PFSK-1 (cell line): ENCODE data around the gene CDC42EP3.

Source experiments
- POLR2AphosphoS5 ChIP-seq: IDR thresholded peaks from 2 replicates; pipeline ENCODE4 v1.6.1; 2012; ENCODE audit warnings: low read depth, mild to moderate bottlenecking, control low read depth, low read length, moderate library complexity
- SIN3A ChIP-seq: IDR thresholded peaks from 2 replicates; pipeline ENCODE4 v1.6.1; 2012; ENCODE audit warnings: mild to moderate bottlenecking, low read length, moderate library complexity, borderline replicate concordance; ENCODE audit not compliant: insufficient read depth
- TAF1 ChIP-seq: IDR thresholded peaks from 2 replicates; pipeline ENCODE4 v1.6.1; 2012; ENCODE audit warnings: low read length, control low read depth, borderline replicate concordance; ENCODE audit not compliant: insufficient read depth
- TF ChIP-seq, protein P1 (sequence below), 2 experiments: IDR thresholded peaks; 2 replicates each; pipeline versions ENCODE4 v1.6.1 to v1.8.0; 2011 to 2012; ENCODE audit warnings: low read depth in 2 of 2, low read length in 2 of 2, control low read depth in 1 of 2, inconsistent platforms in 1 of 2, mild to moderate bottlenecking in 1 of 2, moderate library complexity in 1 of 2; ENCODE audit not compliant: insufficient read depth in 1 of 2

DNA sequence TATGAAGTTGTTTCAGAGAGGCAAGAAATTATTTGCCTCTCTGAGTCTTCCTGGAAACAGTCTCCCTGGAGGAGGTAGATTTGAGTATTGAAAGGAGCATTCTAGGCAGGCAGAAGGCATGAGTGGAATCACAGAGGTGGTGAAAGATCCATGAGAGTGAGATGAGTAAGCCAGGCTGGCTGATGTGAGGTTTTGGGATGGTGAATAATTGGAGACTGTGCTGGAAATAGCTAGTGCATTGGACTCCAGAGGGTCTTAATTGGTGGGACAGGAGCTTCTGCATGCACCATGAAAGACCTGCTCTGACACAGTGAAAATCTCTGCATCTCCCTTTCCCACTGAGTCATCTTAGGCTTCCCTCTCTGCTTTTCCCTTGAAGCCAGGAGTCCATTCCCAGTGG, 46.3 kb downstream of the CDC42EP3 start:
- no peak for TF ChIP-seq TAF1
- TF ChIP-seq POLR2AphosphoS5: no peak
- TF ChIP-seq SIN3A: no peak
- TF ChIP-seq, protein P1, sequence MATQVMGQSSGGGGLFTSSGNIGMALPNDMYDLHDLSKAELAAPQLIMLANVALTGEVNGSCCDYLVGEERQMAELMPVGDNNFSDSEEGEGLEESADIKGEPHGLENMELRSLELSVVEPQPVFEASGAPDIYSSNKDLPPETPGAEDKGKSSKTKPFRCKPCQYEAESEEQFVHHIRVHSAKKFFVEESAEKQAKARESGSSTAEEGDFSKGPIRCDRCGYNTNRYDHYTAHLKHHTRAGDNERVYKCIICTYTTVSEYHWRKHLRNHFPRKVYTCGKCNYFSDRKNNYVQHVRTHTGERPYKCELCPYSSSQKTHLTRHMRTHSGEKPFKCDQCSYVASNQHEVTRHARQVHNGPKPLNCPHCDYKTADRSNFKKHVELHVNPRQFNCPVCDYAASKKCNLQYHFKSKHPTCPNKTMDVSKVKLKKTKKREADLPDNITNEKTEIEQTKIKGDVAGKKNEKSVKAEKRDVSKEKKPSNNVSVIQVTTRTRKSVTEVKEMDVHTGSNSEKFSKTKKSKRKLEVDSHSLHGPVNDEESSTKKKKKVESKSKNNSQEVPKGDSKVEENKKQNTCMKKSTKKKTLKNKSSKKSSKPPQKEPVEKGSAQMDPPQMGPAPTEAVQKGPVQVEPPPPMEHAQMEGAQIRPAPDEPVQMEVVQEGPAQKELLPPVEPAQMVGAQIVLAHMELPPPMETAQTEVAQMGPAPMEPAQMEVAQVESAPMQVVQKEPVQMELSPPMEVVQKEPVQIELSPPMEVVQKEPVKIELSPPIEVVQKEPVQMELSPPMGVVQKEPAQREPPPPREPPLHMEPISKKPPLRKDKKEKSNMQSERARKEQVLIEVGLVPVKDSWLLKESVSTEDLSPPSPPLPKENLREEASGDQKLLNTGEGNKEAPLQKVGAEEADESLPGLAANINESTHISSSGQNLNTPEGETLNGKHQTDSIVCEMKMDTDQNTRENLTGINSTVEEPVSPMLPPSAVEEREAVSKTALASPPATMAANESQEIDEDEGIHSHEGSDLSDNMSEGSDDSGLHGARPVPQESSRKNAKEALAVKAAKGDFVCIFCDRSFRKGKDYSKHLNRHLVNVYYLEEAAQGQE (IDR thresholded peaks at IDR 0.05; ENCODE audit: insufficient read depth in 1 of 2, low read depth in 2 of 2, low read length in 2 of 2): no peak
